OCI-LY1 (cell line): ENCODE data around the gene PIAS4.

Source experiments
- H2AFZ ChIP-seq: fragments of 200-600 bp; sonication (generic), shearing (Covaris generic); 2 replicates; pipeline ENCODE4 v1.6.0; 2014; ENCODE audit warnings: antibody characterized with exemption, mild to moderate bottlenecking, low read length
- H3F3A ChIP-seq: fragments of 200-600 bp; sonication (generic), shearing (Covaris generic); 2 replicates; pipeline ENCODE4 v1.6.0; 2014; ENCODE audit warnings: mild to moderate bottlenecking, antibody characterized with exemption, low read length, moderate library complexity; ENCODE audit not compliant: insufficient read depth
- H3K27ac ChIP-seq: fragments of 200-600 bp; sonication (generic); 2 replicates; pipeline ENCODE4 v1.5.1; 2014; ENCODE audit warnings: low read length, mixed run types, mild to moderate bottlenecking, low read depth; ENCODE audit not compliant: poor library complexity, severe bottlenecking
- H3K27me3 ChIP-seq: fragments of 200-600 bp; sonication (generic); 2 replicates; pipeline ENCODE4 v1.6.0; 2014; ENCODE audit warnings: antibody characterized with exemption, mild to moderate bottlenecking, low read length, moderate library complexity; ENCODE audit not compliant: insufficient read depth
- H3K36me3 ChIP-seq: fragments of 200-600 bp; sonication (generic); 2 replicates; pipeline ENCODE4 v1.6.1; 2014; ENCODE audit warnings: mild to moderate bottlenecking, antibody characterized with exemption, low read length, moderate library complexity, mixed read lengths; ENCODE audit not compliant: insufficient read depth
- H3K4me1 ChIP-seq: fragments of 200-600 bp; sonication (generic); 2 replicates; pipeline ENCODE4 v1.5.1; 2014; ENCODE audit warnings: mild to moderate bottlenecking, low read length, moderate library complexity; ENCODE audit not compliant: insufficient read depth, severe bottlenecking
- H3K4me2 ChIP-seq: fragments of 200-600 bp; sonication (generic), shearing (Covaris generic); 2 replicates; pipeline ENCODE4 v1.6.1; 2014; ENCODE audit warnings: low read length
- H3K4me3 ChIP-seq: fragments of 200-600 bp; sonication (generic); 2 replicates; pipeline ENCODE4 v1.5.1; 2014; ENCODE audit warnings: low read length, low read depth, mild to moderate bottlenecking, mixed read lengths; ENCODE audit not compliant: poor library complexity, severe bottlenecking
- H3K79me2 ChIP-seq: fragments of 200-600 bp; shearing (Covaris generic); 2 replicates; pipeline ENCODE4 v1.6.1; 2016; ENCODE audit warnings: mixed run types, low read length, mixed read lengths; ENCODE audit not compliant: insufficient read depth
- H3K9ac ChIP-seq: fragments of 200-600 bp; sonication (generic), shearing (Covaris generic); 2 replicates; pipeline ENCODE4 v1.6.1; 2014; ENCODE audit warnings: mild to moderate bottlenecking, low read length, mixed read lengths
- H3K9me2 ChIP-seq: fragments of 200-600 bp; sonication (generic), shearing (Covaris generic); 2 replicates; pipeline ENCODE4 v1.6.1; 2014; ENCODE audit warnings: low read depth, mild to moderate bottlenecking, low read length, mixed read lengths
- H3K9me3 ChIP-seq: fragments of 200-600 bp; shearing (Covaris generic); 2 replicates; pipeline ENCODE4 v1.6.1; 2014; ENCODE audit warnings: low read length, mixed read lengths
- H4K20me1 ChIP-seq: fragments of 200-600 bp; sonication (generic), shearing (Covaris generic); 2 replicates; pipeline ENCODE4 v1.6.0; 2016; ENCODE audit warnings: mild to moderate bottlenecking, low read length; ENCODE audit not compliant: insufficient read depth
- CTCF ChIP-seq: fragments of 200-600 bp; sonication (generic), shearing (Covaris generic); IDR thresholded peaks from 2 replicates; pipeline ENCODE4 v1.5.1; 2017; ENCODE audit warnings: mild to moderate bottlenecking, antibody characterized with exemption, low read length, moderate library complexity, mixed read lengths
- EZH2 ChIP-seq: fragments of 200-600 bp; sonication (generic), shearing (Covaris generic); IDR thresholded peaks from 2 replicates; pipeline ENCODE4 v1.8.0; 2017; ENCODE audit warnings: borderline replicate concordance, mixed run types, mild to moderate bottlenecking, antibody characterized with exemption, low read length, moderate library complexity, mixed read lengths

The PIAS4 gene

GRCh38 chr19:4007021-4007835, at the start of gene PIAS4:
PIAS4 (plus strand) TSS chr19:4007736; CDS start chr19:4007761, 25 bp downstream.
- Histone ChIP-seq H3K9me2 (no peaks in the 10 kb centered on the region), H4K20me1 (no peaks in the 10 kb centered on the region), H3F3A (no peaks in the 10 kb centered on the region), H3K9ac (peak within 1 kb of the TSS; percentile 95), H2AFZ (no peak within 1 kb of the TSS), H3K4me1 (peaks cover 24% of the 10 kb centered on the region), H3K4me2 (peak within 1 kb of the TSS; percentile 88), H3K79me2 (peaks cover 17% of the 10 kb centered on the region; the same call in 1 of the 2 replicates), H3K9me3 (no peaks in the 10 kb centered on the region), H3K27me3 (no peaks in the 10 kb centered on the region), H3K36me3 (0 out of 2 replicates have a peak, but pooled peaks cover under 1% of the 10 kb centered on the region), H3K27ac (peak within 1 kb of the TSS; percentile 70), H3K4me3 (peak within 1 kb of the TSS; percentile 96)
- TF ChIP-seq CTCF (no peak), EZH2 (no peak)

GRCh38 chr19:3958836-3959765, 48.4 kb upstream of the PIAS4 start:
- peaks cover 45% of the 10 kb centered on the region for H3K36me3 ChIP-seq
- H3K9me2 ChIP-seq = no peaks in the 10 kb centered on the region
- no peaks in the 10 kb centered on the region for H3K9me3 ChIP-seq
- no peaks in the 10 kb centered on the region for H3K4me1 ChIP-seq
- H3F3A ChIP-seq = no peaks in the 10 kb centered on the region
- H3K9ac ChIP-seq = no peak overlapping the region
- H3K4me3 ChIP-seq = no peak overlapping the region
- H3K27ac ChIP-seq = no peak overlapping the region
- H2AFZ ChIP-seq = no peak overlapping the region
- TF ChIP-seq CTCF (no peak), EZH2 (no peak)
- H4K20me1 ChIP-seq = no peaks in the 10 kb centered on the region
- no peak overlapping the region for H3K4me2 ChIP-seq
- no peaks in the 10 kb centered on the region for H3K27me3 ChIP-seq
- H3K79me2 ChIP-seq = no peaks in the 10 kb centered on the region

- H3K27me3 ChIP-seq = no peaks in the 10 kb centered on the region
- H3K4me1 ChIP-seq = no peaks in the 10 kb centered on the region
- H3K9me2 ChIP-seq = no peaks in the 10 kb centered on the region
- no peak overlapping the region for H2AFZ ChIP-seq
- H3K79me2 ChIP-seq = no peaks in the 10 kb centered on the region
- H4K20me1 ChIP-seq = no peaks in the 10 kb centered on the region
- H3K36me3 ChIP-seq = peaks cover 48% of the 10 kb centered on the region
- H3K9me3 ChIP-seq = no peaks in the 10 kb centered on the region
- no peaks in the 10 kb centered on the region for H3F3A ChIP-seq
- no peak overlapping the region for H3K9ac ChIP-seq
- TF ChIP-seq EZH2 = no peak
- no peak for TF ChIP-seq CTCF
- H3K4me2 ChIP-seq = no peak overlapping the region
- H3K4me3 ChIP-seq = no peak overlapping the region
- H3K27ac ChIP-seq = no peak overlapping the region
These were observed 47.8 kb upstream of the PIAS4 start for GRCh38 chr19:3959766-3960131.
